ENCODE measurements around the gene LLPH.
A peak's percentile ranks its signal among the peaks of the same experiment; 100 is the strongest.
"Not testable (repeated sequence)": the region's sequence is repeated elsewhere in the genome, so short reads cannot be mapped to it uniquely, and the experiment has no call there.

The LLPH gene

GRCh38 chr12:66130267-66131066, at the start of gene LLPH:
Gene LLPH (minus strand): TSS chr12:66130750. CDS start chr12:66129106, 1,644 bp downstream.
- DNase-seq = peak; percentile 92

- DNase-seq = no peak
Observed at GRCh38 chr12:66176105-66176900, 45.8 kb upstream of the LLPH start.

GRCh38 chr12:66174391-66175325, 44.1 kb upstream of the LLPH start:
- DNase-seq = not testable (repeated sequence)

DNA sequence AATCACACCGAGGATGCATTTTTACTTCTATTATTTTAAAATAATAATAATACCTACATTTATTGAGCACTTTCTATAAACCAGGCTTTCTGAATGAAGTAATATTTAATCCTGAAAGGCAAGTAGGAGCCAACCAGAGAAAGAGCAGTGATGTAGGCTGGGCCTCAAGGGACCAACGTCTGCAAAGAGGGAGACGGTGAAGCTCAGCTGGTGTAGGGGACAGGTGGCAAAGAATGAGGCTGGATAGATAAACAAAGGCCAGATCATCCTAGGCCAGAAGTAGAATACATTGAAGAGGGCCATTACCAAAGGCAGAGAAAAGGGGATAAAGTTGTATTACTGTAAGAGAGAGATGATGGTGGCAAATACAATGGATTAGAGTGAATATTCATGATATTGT, 40.1 kb upstream of the LLPH start:
- no peak for DNase-seq

GRCh38 chr12:66169221-66170170, 38.9 kb upstream of the LLPH start, which contains the start of gene TMBIM4:
Gene TMBIM4 (minus strand): TSS chr12:66169996. CDS start chr12:66169951, 45 bp downstream.
- peak; percentile 89 for DNase-seq

GRCh38 chr12:66168410-66168809, 37.9 kb upstream of the LLPH start:
- DNase-seq = no peak

DNA sequence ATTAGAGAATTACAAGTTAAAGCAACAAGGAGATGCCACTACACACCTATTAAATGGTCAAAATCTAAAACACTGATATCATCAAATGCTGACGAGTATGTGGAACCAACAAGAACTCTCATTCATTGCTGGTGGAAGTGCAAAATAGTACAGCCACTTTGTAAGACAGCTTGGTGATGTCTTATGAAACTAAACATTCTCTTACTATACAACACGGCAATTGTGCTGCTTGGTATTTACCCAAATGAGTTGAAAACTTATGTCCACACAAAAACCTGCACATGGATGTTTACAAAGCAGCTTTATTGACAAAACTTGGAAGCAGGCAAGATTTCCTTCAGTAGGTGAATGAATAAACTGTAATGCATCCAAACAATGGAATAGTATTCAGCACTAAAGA, 36.0 kb upstream of the LLPH start:
- DNase-seq = no peak

- DNase-seq = no peak
Observed at GRCh38 chr12:66165141-66165540, 34.6 kb upstream of the LLPH start.

DNA sequence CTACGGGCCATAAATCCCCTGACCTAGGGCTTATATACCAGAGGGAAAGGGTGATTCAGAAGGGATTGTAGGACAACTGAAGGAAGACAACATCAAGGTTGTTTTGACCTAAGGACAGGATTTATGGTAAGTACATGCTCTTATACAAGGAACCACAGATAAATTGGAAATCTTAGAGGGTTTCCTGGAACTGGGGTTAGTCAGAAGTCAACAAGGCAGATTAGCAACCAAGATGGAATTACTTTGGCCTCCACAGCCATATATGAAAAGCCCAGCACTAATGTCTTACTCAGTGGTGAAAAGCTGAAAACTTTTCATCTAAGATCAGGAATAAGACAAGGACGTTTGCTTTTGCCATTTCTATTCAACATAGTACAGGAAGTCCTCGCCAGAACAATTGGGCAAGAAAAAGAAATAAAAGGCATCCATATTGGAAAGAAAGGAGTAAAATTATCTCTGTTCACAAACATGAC, 33.8 kb upstream of the LLPH start:
- no peak for DNase-seq

DNA sequence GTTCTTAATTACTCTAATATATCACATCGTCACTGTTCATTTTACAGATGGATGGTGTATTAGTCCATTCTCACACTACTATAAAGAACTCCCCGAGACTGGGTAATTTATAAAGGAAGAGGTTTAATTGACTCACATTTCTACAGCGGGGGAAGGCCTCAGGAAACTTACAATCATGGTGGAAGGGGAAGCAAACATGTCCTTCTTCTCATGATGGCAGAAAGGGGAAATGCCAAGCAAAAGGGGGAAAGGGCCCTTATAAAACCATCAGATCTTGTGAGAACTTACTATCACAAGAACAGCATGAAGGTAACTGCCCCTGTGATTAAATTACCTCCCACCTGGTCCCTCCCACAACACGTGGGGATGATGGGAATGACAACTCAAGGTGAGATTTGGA, 32.7 kb upstream of the LLPH start:
- DNase-seq = no peak

GRCh38 chr12:66162701-66163100, 32.2 kb upstream of the LLPH start:
- DNase-seq = no peak

GRCh38 chr12:66160704-66161103, 30.2 kb upstream of the LLPH start:
- no peak for DNase-seq

DNA sequence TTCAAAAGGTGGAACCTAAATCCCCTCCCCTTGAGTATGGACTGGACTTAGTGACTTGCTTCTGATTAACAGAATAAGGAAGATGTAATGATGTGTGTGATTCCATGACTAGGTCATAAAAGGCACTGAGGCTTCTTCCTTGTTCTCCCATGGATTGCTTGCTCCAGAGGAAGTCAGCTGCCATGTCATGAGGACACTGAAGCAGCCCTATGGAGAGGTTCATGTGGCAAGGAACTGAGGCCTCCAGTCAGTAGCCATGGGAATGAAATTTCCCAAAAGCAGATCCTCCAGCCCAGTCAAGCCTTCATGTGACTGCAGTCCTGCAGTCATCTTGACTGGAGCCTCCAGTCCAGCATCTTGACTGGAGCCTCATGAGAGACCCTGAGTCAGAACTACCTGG, 28.6 kb upstream of the LLPH start:
- no peak for DNase-seq

GRCh38 chr12:66156654-66157053, 26.1 kb upstream of the LLPH start:
- no peak for DNase-seq

DNA sequence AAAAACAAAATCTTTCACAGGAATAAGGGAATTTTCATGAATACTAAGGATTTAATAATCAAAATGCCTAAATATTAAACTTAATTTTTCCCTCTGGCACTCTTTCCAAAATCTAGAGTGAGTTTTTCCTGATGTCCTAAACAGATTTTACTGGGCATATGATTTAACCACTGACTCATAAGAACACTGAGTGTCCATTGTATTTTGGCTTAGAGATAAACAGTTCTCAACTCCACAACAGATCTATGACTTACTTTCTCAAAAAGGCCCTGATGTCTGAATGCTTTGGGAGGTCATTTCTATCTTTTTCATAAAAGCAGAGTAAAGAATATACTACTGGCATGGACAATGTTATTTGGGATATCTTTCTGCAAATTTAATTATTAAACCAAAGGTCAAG, 24.2 kb upstream of the LLPH start:
- DNase-seq = no peak

- no peak for DNase-seq
Observed at GRCh38 chr12:66152732-66153131, 22.2 kb upstream of the LLPH start.

DNA sequence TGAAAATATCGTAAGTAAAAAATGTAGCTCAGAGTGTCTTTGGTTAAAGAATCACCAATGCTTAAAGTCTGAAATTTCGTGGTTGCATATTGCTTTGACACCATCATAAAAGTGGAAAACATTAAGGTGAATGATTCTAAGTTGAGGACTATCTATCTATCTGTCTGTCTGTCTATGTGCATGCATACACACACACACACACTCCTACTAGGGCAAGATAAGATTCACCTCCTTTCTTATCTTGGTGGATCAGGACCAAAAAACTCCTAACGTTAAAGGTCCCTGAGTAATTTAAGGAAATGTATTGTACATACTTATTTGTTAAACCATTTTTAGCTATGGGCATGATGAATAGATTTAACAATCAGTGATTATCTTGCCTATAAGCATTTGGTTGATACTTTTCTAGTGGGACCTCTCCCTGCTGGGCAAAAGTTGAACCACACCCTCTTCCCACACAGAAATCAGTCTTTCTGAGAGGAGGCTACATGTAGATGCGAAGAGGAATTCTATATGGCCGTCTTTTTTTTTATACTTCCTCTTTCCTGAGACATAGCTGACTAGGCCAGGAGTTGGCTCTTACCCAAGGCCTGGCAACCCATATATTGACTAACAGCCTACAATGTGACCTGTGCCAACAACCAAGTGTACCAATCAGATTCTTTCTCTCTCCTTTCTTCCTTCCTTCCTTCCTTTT, 19.3 kb upstream of the LLPH start:
- no peak for DNase-seq

DNA sequence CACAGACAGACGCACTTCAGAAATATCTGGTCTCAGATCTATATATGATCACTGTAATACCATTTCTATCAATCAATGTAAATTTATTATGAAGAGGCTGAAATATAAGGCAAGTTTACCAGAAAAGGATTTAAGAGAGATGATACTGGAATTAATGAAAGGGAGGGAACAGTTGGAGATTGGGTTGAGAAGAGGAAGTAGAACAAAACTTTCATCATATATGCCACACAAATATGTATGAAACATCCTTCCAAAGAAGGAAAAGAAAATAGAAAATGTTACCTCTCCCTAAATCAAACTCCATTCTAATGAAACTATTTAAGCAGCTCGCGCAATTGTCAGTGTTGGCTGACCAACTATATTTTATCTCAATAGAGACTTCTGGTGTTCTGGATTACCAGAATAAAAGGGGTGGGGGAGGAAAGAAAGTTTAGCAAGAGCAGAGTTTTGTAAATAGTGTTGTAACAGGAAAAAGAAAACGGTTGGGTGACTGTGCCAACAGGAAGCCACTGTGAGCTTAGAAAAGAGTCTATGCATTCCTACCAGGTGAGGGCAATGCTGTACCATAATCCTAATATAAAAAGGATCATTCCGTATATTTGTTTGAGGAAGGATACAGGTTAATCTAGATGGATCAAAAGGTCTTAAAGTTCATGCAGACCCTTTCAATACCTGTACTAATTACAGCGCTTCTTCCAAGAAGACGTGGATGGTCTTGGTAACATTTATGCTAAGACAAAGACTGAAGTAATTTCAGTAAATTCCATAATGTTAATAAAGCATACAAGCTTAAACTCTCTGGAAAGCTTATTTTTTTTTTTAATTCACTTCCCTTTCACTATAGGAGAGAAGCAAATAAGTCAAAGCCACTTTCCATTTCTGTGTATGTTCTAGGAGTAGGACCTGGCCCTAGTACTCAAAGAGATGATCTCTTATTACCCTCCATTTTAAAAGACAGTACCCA, 14.5 kb upstream of the LLPH start:
- no peak for DNase-seq

DNA sequence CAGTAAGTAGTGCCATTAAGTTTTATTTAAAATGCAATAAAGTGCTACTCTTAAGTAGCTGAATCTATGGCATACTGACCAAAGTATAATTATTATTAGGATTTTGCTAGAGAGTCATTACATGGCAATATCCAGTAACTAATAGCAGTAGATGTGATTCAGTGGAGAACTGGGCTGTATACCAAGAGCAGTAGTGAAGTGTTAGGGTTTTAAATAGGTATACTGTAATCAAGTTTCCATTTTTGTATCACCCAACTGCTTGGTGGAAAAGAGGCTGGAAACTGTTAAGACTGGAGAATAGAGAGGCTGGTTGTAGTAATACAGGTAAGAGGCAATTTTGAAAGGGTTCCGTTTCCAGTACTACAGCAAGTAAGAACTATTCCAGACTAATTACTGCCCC, 13.3 kb upstream of the LLPH start:
- DNase-seq = no peak

GRCh38 chr12:66142826-66143225, 12.3 kb upstream of the LLPH start:
- DNase-seq = no peak

Measured in stimulated activated CD4-positive, alpha-beta T cell treated with anti-CD3 and anti-CD28 coated beads, Interleukin-4, amount 100 ng/mL, for 24 hours (primary cell).